GM12892 (cell line): ENCODE results near the gene ZFHX3.

Experiments used
- POLR2A ChIP-seq: IDR thresholded peaks from 2 replicates; pipeline ENCODE4 v1.6.1; 2011; ENCODE audit warnings: low read depth, low read length, control low read depth
- POLR2AphosphoS5 ChIP-seq: IDR thresholded peaks from 2 replicates; pipeline ENCODE4 v1.6.1; 2011; ENCODE audit warnings: low read depth, low read length, control low read depth

DNA sequence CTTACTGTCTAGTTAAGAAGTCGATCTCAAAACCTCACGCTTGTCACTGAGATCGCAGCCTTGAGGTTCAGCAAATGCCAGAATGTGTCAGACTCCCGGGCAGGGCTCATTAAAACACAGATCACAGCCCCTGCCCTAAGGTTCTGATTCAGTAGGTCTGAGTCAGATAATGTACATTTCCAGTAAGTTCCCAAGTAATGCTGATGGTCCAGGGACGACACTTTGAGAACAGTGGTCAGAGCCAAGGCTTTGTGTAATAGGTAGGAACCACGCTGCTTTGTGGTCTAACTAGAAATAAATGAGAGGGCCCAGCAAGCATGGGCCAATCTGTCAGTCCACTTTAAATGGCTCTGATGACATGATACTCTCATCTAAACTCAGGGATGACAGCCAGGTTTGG lies 228.6 kb downstream of the ZFHX3 start:
- no peak for TF ChIP-seq POLR2A
- TF ChIP-seq POLR2AphosphoS5: no peak
